HepG2 (cell line): ENCODE measurements around the gene RPL41. TPM values are rescaled to one million over a fixed set of nuclear protein-coding genes. Genes with fewer than 3 reads are reported as not detected.

Experiments used
- ARID4A ChIP-seq: sonication (generic); formaldehyde crosslinking; IDR thresholded peaks from 2 replicates; pipeline ENCODE4 v1.5.0; 2020; ENCODE audit warnings: mild to moderate bottlenecking, missing genetic modification reagents, borderline replicate concordance
- BCL3 ChIP-seq: sonication (generic); formaldehyde crosslinking; IDR thresholded peaks from 2 replicates; pipeline ENCODE4 v1.5.1; 2020; ENCODE audit warnings: mild to moderate bottlenecking, missing genetic modification reagents, moderate library complexity
- BCL6 ChIP-seq: IDR thresholded peaks from 2 replicates; pipeline ENCODE4 v1.6.1; 2016; ENCODE audit warnings: missing genetic modification reagents, missing compliant biosample characterization
- ELF3 ChIP-seq: IDR thresholded peaks from 2 replicates; pipeline ENCODE4 v1.6.1; 2016; ENCODE audit warnings: missing genetic modification reagents, missing compliant biosample characterization
- ETV6 ChIP-seq: sonication (generic); formaldehyde crosslinking; conservative IDR thresholded peaks from 2 replicates; pipeline ENCODE4 v1.4.0; 2020; ENCODE audit warnings: missing genetic modification reagents
- FOXA3 ChIP-seq: IDR thresholded peaks from 2 replicates; pipeline ENCODE4 v1.6.1; 2016; ENCODE audit warnings: missing genetic modification reagents, missing compliant biosample characterization
- MTA3 ChIP-seq: sonication (generic); formaldehyde crosslinking; IDR thresholded peaks from 2 replicates; pipeline ENCODE4 v1.4.0; 2020; ENCODE audit warnings: missing genetic modification reagents
- PHF5A ChIP-seq: IDR thresholded peaks from one replicate; pipeline ENCODE4 v1.6.1; 2018; ENCODE audit warnings: low read depth, missing genetic modification reagents; ENCODE audit not compliant: unreplicated experiment
- POGK ChIP-seq: sonication (generic); formaldehyde crosslinking; conservative IDR thresholded peaks from 2 replicates; pipeline ENCODE4 v1.8.0; 2022; ENCODE audit warnings: mild to moderate bottlenecking, moderate library complexity, missing genetic modification reagents
- SALL2 ChIP-seq: sonication (generic); formaldehyde crosslinking; IDR thresholded peaks from 2 replicates; pipeline ENCODE4 v1.8.1; 2023; ENCODE audit warnings: mild to moderate bottlenecking, missing genetic modification reagents, inconsistent platforms
- SNAPC2 ChIP-seq: sonication (generic); formaldehyde crosslinking; IDR thresholded peaks from 2 replicates; pipeline ENCODE4 v1.8.1; 2022; ENCODE audit warnings: mild to moderate bottlenecking, missing genetic modification reagents
- U2AF1 ChIP-seq: fragments of 200-400 bp; formaldehyde crosslinking; optimal IDR thresholded peaks from 2 replicates; pipeline ENCODE3; 2017; ENCODE audit warnings: mild to moderate bottlenecking, low read depth, low read length
- WIZ ChIP-seq: sonication (generic); formaldehyde crosslinking; IDR thresholded peaks from 2 replicates; pipeline ENCODE4 v1.5.1; 2020; ENCODE audit warnings: mild to moderate bottlenecking, missing genetic modification reagents
- ZNF224 ChIP-seq: sonication (generic); formaldehyde crosslinking; IDR thresholded peaks from 2 replicates; pipeline ENCODE4 v1.5.0; 2020; ENCODE audit warnings: mild to moderate bottlenecking, missing genetic modification reagents
- ZNF30 ChIP-seq: sonication (generic); formaldehyde crosslinking; IDR thresholded peaks from 2 replicates; pipeline ENCODE4 v1.5.0; 2020; ENCODE audit warnings: mild to moderate bottlenecking, missing genetic modification reagents
- ZNF317 ChIP-seq: sonication (generic); formaldehyde crosslinking; IDR thresholded peaks from 2 replicates; pipeline ENCODE4 v1.5.0; 2020; ENCODE audit warnings: mild to moderate bottlenecking, missing genetic modification reagents
- ZNF350 ChIP-seq: sonication (generic); formaldehyde crosslinking; IDR thresholded peaks from 2 replicates; pipeline ENCODE4 v1.4.0; 2020; ENCODE audit warnings: mild to moderate bottlenecking, low read depth, missing genetic modification reagents, borderline replicate concordance
- ZNF430 ChIP-seq: sonication (generic); formaldehyde crosslinking; IDR thresholded peaks from 2 replicates; pipeline ENCODE4 v1.9.0; 2021; ENCODE audit warnings: mild to moderate bottlenecking, missing genetic modification reagents
- ZNF746 ChIP-seq: sonication (generic); formaldehyde crosslinking; IDR thresholded peaks from 2 replicates; pipeline ENCODE4 v1.8.0; 2022; ENCODE audit warnings: mild to moderate bottlenecking, missing genetic modification reagents
- ZNF790 ChIP-seq: sonication (generic); formaldehyde crosslinking; IDR thresholded peaks from 2 replicates; pipeline ENCODE4 v1.8.0; 2022; ENCODE audit warnings: missing genetic modification reagents, mild to moderate bottlenecking, borderline replicate concordance
- ZNF83 ChIP-seq: sonication (generic); formaldehyde crosslinking; IDR thresholded peaks from 2 replicates; pipeline ENCODE4 v1.4.0; 2020; ENCODE audit warnings: missing genetic modification reagents, mild to moderate bottlenecking, borderline replicate concordance
- ZNF841 ChIP-seq: sonication (generic); formaldehyde crosslinking; IDR thresholded peaks from 2 replicates; pipeline ENCODE4 v1.8.1; 2023; ENCODE audit warnings: missing genetic modification reagents, borderline replicate concordance
- polyA plus RNA-seq, 8 experiments: library from polyadenylated mRNA; depleted of rRNA in 3 of 8; stranded (reverse) in 7 of 8; unstranded in 1 of 8; fragments of >200 nt; fragmentation: Illumina TruSeq in 4 of 8; extraction: Trizol in 4 of 8; gene quantifications; 2 replicates each; pipeline versions ENCODE4 v1.2.1 to v1.2.3, GENCODE V29; 2011 to 2016; ENCODE audit warnings: low read depth in 4 of 8, missing spikeins in 1 of 8, mixed read lengths in 1 of 8; ENCODE audit not compliant: insufficient read depth in 1 of 8
- total RNA-seq, 5 experiments: library from RNA; depleted of rRNA; stranded (reverse); fragments of >200 nt; fragmentation: Illumina TruSeq; extraction: Trizol; gene quantifications; 2 replicates each; pipeline ENCODE4 v1.2.3, GENCODE V29; 2016; ENCODE audit warnings: low read depth in 1 of 5

The RPL41 gene
- total and polyA plus RNA-seq, 2 of the 13 experiments (the other 11 are each of a cell fraction or from before 2014, with no cell fraction given), result 4,012 to 7,670 TPM

- TF ChIP-seq ZNF746 (0 out of 2 replicates have a peak, but pooled peaks have one; percentile 15), PHF5A (CRISPR knock-in tag) (peak; percentile 15), BCL6 (CRISPR knock-in tag) (no peak), ZNF841 (CRISPR knock-in tag) (no peak), FOXA3 (peak; percentile 14; the same call in 1 of the 2 replicates), U2AF1 (peak; percentile 6), SNAPC2 (CRISPR knock-in tag) (no peak), MTA3 (CRISPR knock-in tag) (no peak), ZNF430 (CRISPR knock-in tag) (no peak), ZNF317 (CRISPR knock-in tag) (0 out of 2 replicates have a peak, but pooled peaks have one; percentile 46), POGK (CRISPR knock-in tag) (0 out of 2 replicates have a peak, but pooled peaks have one; percentile 50), ZNF83 (peak; percentile 24; the same call in 1 of the 2 replicates), ZNF790 (no peak), ZNF350 (CRISPR knock-in tag) (no peak), ETV6 (CRISPR knock-in tag) (0 out of 2 replicates have a peak, but pooled peaks have one; percentile 16), WIZ (CRISPR knock-in tag) (no peak), ARID4A (CRISPR knock-in tag) (peak; percentile 78), BCL3 (CRISPR knock-in tag) (peak; percentile 73; the same call in 1 of the 2 replicates), ZNF224 (CRISPR knock-in tag) (no peak), ELF3 (peak; percentile 22; the same call in 1 of the 2 replicates), ZNF30 (CRISPR knock-in tag) (no peak), SALL2 (CRISPR knock-in tag) (no peak)
Observed at GRCh38 chr12:56158029-56158925, 41.8 kb downstream of the RPL41 start, which contains the start of gene MYL6 (continued).
